ENCODE measurements around the gene NBDY.
"Not testable (repeated sequence)": the region's sequence is repeated elsewhere in the genome, so short reads cannot be mapped to it uniquely, and the experiment has no call there.

DNA sequence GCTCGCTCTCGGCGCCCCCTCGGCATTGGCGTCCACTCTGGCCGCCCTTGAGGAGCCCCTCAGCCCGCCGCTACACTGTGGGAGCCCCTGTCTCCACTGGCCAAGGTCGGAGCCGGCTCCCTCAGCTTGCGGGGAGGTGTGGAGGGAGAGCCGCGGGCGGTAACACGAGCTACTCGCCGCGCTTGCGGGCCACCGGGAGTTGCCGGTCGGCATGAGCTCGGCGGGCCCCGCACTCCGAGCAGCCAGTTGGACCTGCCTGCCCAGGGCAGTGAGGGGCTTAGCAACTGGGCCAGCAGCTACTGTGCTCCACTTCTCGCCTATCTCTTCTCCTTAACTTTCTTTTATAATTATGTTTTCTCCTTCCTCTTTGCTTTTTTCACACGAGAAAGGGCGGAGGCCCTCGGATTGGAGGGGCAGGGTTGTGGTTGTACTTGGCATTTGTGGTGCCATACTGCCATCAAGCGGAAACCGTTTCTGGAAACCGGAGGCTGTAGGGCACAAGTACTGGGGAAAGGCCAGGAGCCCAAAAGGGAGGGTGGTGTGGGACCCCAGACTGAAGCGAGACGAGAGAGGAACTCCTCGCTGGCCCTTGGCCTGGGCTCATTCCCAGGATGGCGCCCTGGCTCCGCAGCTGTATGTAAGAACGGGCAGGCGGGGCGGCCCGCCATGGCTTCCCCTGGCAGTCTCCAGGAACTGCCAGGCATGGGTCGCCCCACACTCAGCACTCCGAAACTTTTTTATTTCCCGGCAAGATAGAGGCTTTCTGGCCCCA, 38.5 kb downstream of the NBDY start:
- TF ChIP-seq, protein P1, sequence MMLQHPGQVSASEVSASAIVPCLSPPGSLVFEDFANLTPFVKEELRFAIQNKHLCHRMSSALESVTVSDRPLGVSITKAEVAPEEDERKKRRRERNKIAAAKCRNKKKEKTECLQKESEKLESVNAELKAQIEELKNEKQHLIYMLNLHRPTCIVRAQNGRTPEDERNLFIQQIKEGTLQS (IDR thresholded peaks at IDR 0.05): not testable (repeated sequence)
- not testable (repeated sequence) for TF ChIP-seq CTCF (IDR thresholded peaks at IDR 0.05; ENCODE audit: low read depth, low read length, missing input control); HNF4G (IDR thresholded peaks at IDR 0.05); JUND (IDR thresholded peaks at IDR 0.05)
- TF ChIP-seq, protein P2, sequence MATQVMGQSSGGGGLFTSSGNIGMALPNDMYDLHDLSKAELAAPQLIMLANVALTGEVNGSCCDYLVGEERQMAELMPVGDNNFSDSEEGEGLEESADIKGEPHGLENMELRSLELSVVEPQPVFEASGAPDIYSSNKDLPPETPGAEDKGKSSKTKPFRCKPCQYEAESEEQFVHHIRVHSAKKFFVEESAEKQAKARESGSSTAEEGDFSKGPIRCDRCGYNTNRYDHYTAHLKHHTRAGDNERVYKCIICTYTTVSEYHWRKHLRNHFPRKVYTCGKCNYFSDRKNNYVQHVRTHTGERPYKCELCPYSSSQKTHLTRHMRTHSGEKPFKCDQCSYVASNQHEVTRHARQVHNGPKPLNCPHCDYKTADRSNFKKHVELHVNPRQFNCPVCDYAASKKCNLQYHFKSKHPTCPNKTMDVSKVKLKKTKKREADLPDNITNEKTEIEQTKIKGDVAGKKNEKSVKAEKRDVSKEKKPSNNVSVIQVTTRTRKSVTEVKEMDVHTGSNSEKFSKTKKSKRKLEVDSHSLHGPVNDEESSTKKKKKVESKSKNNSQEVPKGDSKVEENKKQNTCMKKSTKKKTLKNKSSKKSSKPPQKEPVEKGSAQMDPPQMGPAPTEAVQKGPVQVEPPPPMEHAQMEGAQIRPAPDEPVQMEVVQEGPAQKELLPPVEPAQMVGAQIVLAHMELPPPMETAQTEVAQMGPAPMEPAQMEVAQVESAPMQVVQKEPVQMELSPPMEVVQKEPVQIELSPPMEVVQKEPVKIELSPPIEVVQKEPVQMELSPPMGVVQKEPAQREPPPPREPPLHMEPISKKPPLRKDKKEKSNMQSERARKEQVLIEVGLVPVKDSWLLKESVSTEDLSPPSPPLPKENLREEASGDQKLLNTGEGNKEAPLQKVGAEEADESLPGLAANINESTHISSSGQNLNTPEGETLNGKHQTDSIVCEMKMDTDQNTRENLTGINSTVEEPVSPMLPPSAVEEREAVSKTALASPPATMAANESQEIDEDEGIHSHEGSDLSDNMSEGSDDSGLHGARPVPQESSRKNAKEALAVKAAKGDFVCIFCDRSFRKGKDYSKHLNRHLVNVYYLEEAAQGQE (IDR thresholded peaks at IDR 0.05): not testable (repeated sequence)
